ENCODE results near the gene STX12.

STX12 gene

GRCh38 chr1:27872802-27873551 is 100.0 kb downstream of the STX12 start:
- no peak for DNase-seq (ENCODE audit: low read depth)
- no peak for TF ChIP-seq CTCF (IDR thresholded peaks at IDR 0.05; ENCODE audit: control insufficient read depth, insufficient read depth, low read depth, low read length, missing control alignments)
- H3K4me3 ChIP-seq (ENCODE audit: control insufficient read depth, low read depth, low read length): peak overlapping the region; percentile 71

GRCh38 chr1:27873671-27874384 is 100.8 kb downstream of the STX12 start:
- no peak for DNase-seq (ENCODE audit: low read depth)
- no peak for TF ChIP-seq CTCF (IDR thresholded peaks at IDR 0.05; ENCODE audit: control insufficient read depth, insufficient read depth, low read depth, low read length, missing control alignments)

More at GRCh38 chr1:27873671-27874384, 100.8 kb downstream of the STX12 start:
- H3K4me3 ChIP-seq (ENCODE audit: control insufficient read depth, low read depth, low read length): no peak overlapping the region
